HEK293 (cell line): Measurements from ENCODE around the gene NINJ1.

Experiments used
- CTCF ChIA-PET: fragments of 350-600 bp; formaldehyde crosslinking; extraction: SDS; loops from one replicate; lab custom pipeline; 2021; ENCODE audit warnings: antibody characterized with exemption; lab: Yijun Ruan, JAX
- POLR2A ChIA-PET: fragments of 300-600 bp; formaldehyde crosslinking; extraction: SDS; loops from one replicate; lab custom pipeline; 2020; ENCODE audit warnings: antibody characterized with exemption, inconsistent platforms; lab: Yijun Ruan, JAX
- H3K27ac ChIP-seq: fragments of 200-500 bp; sonication (Bioruptor generic); 2 replicates; pipeline ENCODE4 v1.5.1; 2014; ENCODE audit warnings: low read depth, low read length, control low read depth, inconsistent platforms; ENCODE audit errors: extremely low read depth
- H3K36me3 ChIP-seq, 2 experiments: fragments of 200-500 bp in 1 of 2; sonication (Bioruptor generic) in 1 of 2; 1 replicate in 1 of 2; 2 replicates in 1 of 2; pipeline ENCODE4 v1.5.1; 2014 to 2017; ENCODE audit warnings: inconsistent platforms in 2 of 2, low read length in 2 of 2; ENCODE audit not compliant: control insufficient read depth in 2 of 2, insufficient read depth in 1 of 2
- H3K4me1 ChIP-seq: fragments of 200-500 bp; sonication (Bioruptor generic); 2 replicates; pipeline ENCODE4 v1.5.1; 2014; ENCODE audit warnings: mild to moderate bottlenecking, low read length, inconsistent platforms; ENCODE audit not compliant: control insufficient read depth, insufficient read depth
- H3K4me3 ChIP-seq: 2 replicates; pipeline ENCODE4 v1.5.1; 2011; ENCODE audit warnings: low read depth, mild to moderate bottlenecking, control low read depth, low read length, moderate library complexity
- H3K9me3 ChIP-seq: fragments of 200-500 bp; sonication (Bioruptor generic); 2 replicates; pipeline ENCODE4 v1.5.1; 2014; ENCODE audit warnings: low read depth, low read length, inconsistent platforms; ENCODE audit not compliant: control insufficient read depth, insufficient read depth
- EGR2 ChIP-seq: fragments of 450-650 bp; formaldehyde crosslinking; IDR thresholded peaks from 2 replicates; pipeline ENCODE4 v1.5.1; 2016; ENCODE audit warnings: low read depth, missing biosample characterization, missing genetic modification characterization
- GLI4 ChIP-seq: fragments of 450-650 bp; formaldehyde crosslinking; IDR thresholded peaks from 2 replicates; pipeline ENCODE4 v1.5.1; 2016; ENCODE audit warnings: missing biosample characterization, missing genetic modification characterization
- OVOL3 ChIP-seq: fragments of 450-650 bp; formaldehyde crosslinking; IDR thresholded peaks from 2 replicates; pipeline ENCODE4 v1.5.1; 2016; ENCODE audit warnings: missing biosample characterization, missing genetic modification characterization
- SP3 ChIP-seq: fragments of 450-650 bp; formaldehyde crosslinking; IDR thresholded peaks from 2 replicates; pipeline ENCODE4 v1.5.1; 2016; ENCODE audit warnings: missing biosample characterization, missing genetic modification characterization
- WT1 ChIP-seq: fragments of 450-650 bp; formaldehyde crosslinking; IDR thresholded peaks from 2 replicates; pipeline ENCODE4 v1.5.1; 2016; ENCODE audit warnings: missing biosample characterization, missing genetic modification characterization
- ZFP3 ChIP-seq: fragments of 450-650 bp; formaldehyde crosslinking; IDR thresholded peaks from 2 replicates; pipeline ENCODE4 v1.5.1; 2016; ENCODE audit warnings: low read depth, missing biosample characterization, missing genetic modification characterization
- ZFP69B ChIP-seq: fragments of 450-650 bp; formaldehyde crosslinking; IDR thresholded peaks from 2 replicates; pipeline ENCODE4 v1.5.1; 2016; ENCODE audit warnings: missing biosample characterization, missing genetic modification characterization
- ZNF510 ChIP-seq: fragments of 450-650 bp; formaldehyde crosslinking; IDR thresholded peaks from 2 replicates; pipeline ENCODE4 v1.5.1; 2018; ENCODE audit warnings: mild to moderate bottlenecking, missing genetic modification characterization, missing biosample characterization; ENCODE audit not compliant: insufficient replicate concordance
- ZNF624 ChIP-seq: fragments of 450-650 bp; formaldehyde crosslinking; IDR thresholded peaks from 2 replicates; pipeline ENCODE4 v1.5.1; 2017; ENCODE audit warnings: missing biosample characterization, missing genetic modification characterization
- ZNF677 ChIP-seq: fragments of 450-650 bp; IDR thresholded peaks from 2 replicates; pipeline ENCODE4 v1.5.0; 2018; ENCODE audit warnings: missing biosample characterization, mild to moderate bottlenecking, missing genetic modification characterization, moderate library complexity
- ZNF837 ChIP-seq: fragments of 450-650 bp; formaldehyde crosslinking; IDR thresholded peaks from 2 replicates; pipeline ENCODE4 v1.5.1; 2016; ENCODE audit warnings: missing biosample characterization, missing genetic modification characterization
- TF ChIP-seq, protein P1 (sequence below): fragments of 450-650 bp; formaldehyde crosslinking; IDR thresholded peaks from 2 replicates; pipeline ENCODE4 v1.5.0; 2017; ENCODE audit warnings: missing biosample characterization, missing genetic modification characterization, borderline replicate concordance
- TF ChIP-seq, protein P2 (sequence below): fragments of 450-650 bp; formaldehyde crosslinking; IDR thresholded peaks from 2 replicates; pipeline ENCODE4 v1.5.1; 2017; ENCODE audit warnings: missing biosample characterization, missing genetic modification characterization
- TF ChIP-seq, protein P3 (sequence below): fragments of 450-650 bp; formaldehyde crosslinking; IDR thresholded peaks from 2 replicates; pipeline ENCODE4 v1.5.1; 2016; ENCODE audit warnings: missing biosample characterization, missing genetic modification characterization
- TF ChIP-seq, protein P4 (sequence below): fragments of 450-650 bp; formaldehyde crosslinking; IDR thresholded peaks from 2 replicates; pipeline ENCODE4 v1.5.1; 2016; ENCODE audit warnings: missing biosample characterization, missing genetic modification characterization
- TF ChIP-seq, protein P5 (sequence below): fragments of 450-650 bp; formaldehyde crosslinking; conservative IDR thresholded peaks from 2 replicates; pipeline ENCODE4 v1.5.1; 2016; ENCODE audit warnings: low read depth, missing biosample characterization, missing genetic modification characterization
- TF ChIP-seq, protein P6 (sequence below): fragments of 450-650 bp; formaldehyde crosslinking; IDR thresholded peaks from 2 replicates; pipeline ENCODE4 v1.5.1; 2016; ENCODE audit warnings: missing biosample characterization, missing genetic modification characterization
- TF ChIP-seq, protein P7 (sequence below): fragments of 450-650 bp; formaldehyde crosslinking; IDR thresholded peaks from 2 replicates; pipeline ENCODE4 v1.5.1; 2016; ENCODE audit warnings: missing biosample characterization, missing genetic modification characterization

The NINJ1 gene

DNA sequence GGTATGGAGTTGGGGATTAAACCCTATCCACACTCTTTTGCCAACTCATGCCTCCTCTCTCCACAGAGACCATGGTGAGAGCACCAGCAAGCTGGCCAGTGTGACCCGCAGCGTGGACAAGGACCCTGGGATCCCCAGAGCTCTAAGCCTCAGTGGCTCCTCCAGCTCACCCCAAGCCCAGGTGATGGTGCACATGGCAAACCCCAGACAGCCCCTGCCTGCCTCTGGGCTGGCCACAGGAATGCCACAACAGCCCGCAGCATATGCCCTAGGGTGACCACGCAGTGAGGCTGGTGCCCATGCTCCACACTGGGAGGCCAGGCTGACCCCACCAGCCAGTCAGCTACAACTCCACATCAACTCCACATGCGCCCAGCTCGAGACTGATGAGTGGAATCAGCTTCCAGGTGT is 49.6 kb downstream of the NINJ1 start:
- Histone ChIP-seq H3K9me3 (no peaks in the 10 kb centered on the region), H3K4me1 (no peaks in the 10 kb centered on the region), H3K36me3 (no peaks in the 10 kb centered on the region), H3K4me3 (no peak overlapping the region), H3K27ac (no peak overlapping the region)
- ChIA-PET CTCF (no interaction called here), POLR2A (no interaction called here)
- TF ChIP-seq SP3 (tag by site-specific recombination) (no peak), GLI4 (tag by site-specific recombination) (no peak), ZNF510 (tag by site-specific recombination) (no peak), ZNF677 (tag by site-specific recombination) (no peak), EGR2 (tag by site-specific recombination) (no peak), ZNF624 (tag by site-specific recombination) (no peak), WT1 (tag by site-specific recombination) (no peak), OVOL3 (tag by site-specific recombination) (no peak), ZFP3 (tag by site-specific recombination) (no peak), ZNF837 (tag by site-specific recombination) (no peak), ZFP69B (tag by site-specific recombination) (no peak)
- TF ChIP-seq, protein P1, sequence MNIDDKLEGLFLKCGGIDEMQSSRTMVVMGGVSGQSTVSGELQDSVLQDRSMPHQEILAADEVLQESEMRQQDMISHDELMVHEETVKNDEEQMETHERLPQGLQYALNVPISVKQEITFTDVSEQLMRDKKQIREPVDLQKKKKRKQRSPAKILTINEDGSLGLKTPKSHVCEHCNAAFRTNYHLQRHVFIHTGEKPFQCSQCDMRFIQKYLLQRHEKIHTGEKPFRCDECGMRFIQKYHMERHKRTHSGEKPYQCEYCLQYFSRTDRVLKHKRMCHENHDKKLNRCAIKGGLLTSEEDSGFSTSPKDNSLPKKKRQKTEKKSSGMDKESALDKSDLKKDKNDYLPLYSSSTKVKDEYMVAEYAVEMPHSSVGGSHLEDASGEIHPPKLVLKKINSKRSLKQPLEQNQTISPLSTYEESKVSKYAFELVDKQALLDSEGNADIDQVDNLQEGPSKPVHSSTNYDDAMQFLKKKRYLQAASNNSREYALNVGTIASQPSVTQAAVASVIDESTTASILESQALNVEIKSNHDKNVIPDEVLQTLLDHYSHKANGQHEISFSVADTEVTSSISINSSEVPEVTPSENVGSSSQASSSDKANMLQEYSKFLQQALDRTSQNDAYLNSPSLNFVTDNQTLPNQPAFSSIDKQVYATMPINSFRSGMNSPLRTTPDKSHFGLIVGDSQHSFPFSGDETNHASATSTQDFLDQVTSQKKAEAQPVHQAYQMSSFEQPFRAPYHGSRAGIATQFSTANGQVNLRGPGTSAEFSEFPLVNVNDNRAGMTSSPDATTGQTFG (tag by site-specific recombination), result no peak
- TF ChIP-seq, protein P2, sequence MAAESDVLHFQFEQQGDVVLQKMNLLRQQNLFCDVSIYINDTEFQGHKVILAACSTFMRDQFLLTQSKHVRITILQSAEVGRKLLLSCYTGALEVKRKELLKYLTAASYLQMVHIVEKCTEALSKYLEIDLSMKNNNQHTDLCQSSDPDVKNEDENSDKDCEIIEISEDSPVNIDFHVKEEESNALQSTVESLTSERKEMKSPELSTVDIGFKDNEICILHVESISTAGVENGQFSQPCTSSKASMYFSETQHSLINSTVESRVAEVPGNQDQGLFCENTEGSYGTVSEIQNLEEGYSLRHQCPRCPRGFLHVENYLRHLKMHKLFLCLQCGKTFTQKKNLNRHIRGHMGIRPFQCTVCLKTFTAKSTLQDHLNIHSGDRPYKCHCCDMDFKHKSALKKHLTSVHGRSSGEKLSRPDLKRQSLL (tag by site-specific recombination), result no peak
- TF ChIP-seq, protein P3, sequence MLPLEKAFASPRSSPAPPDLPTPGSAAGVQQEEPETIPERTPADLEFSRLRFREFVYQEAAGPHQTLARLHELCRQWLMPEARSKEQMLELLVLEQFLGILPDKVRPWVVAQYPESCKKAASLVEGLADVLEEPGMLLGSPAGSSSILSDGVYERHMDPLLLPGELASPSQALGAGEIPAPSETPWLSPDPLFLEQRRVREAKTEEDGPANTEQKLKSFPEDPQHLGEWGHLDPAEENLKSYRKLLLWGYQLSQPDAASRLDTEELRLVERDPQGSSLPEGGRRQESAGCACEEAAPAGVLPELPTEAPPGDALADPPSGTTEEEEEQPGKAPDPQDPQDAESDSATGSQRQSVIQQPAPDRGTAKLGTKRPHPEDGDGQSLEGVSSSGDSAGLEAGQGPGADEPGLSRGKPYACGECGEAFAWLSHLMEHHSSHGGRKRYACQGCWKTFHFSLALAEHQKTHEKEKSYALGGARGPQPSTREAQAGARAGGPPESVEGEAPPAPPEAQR, result no peak
- TF ChIP-seq, protein P4, sequence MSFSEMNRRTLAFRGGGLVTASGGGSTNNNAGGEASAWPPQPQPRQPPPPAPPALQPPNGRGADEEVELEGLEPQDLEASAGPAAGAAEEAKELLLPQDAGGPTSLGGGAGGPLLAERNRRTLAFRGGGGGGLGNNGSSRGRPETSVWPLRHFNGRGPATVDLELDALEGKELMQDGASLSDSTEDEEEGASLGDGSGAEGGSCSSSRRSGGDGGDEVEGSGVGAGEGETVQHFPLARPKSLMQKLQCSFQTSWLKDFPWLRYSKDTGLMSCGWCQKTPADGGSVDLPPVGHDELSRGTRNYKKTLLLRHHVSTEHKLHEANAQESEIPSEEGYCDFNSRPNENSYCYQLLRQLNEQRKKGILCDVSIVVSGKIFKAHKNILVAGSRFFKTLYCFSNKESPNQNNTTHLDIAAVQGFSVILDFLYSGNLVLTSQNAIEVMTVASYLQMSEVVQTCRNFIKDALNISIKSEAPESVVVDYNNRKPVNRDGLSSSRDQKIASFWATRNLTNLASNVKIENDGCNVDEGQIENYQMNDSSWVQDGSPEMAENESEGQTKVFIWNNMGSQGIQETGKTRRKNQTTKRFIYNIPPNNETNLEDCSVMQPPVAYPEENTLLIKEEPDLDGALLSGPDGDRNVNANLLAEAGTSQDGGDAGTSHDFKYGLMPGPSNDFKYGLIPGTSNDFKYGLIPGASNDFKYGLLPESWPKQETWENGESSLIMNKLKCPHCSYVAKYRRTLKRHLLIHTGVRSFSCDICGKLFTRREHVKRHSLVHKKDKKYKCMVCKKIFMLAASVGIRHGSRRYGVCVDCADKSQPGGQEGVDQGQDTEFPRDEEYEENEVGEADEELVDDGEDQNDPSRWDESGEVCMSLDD, result no peak
- TF ChIP-seq, protein P5, sequence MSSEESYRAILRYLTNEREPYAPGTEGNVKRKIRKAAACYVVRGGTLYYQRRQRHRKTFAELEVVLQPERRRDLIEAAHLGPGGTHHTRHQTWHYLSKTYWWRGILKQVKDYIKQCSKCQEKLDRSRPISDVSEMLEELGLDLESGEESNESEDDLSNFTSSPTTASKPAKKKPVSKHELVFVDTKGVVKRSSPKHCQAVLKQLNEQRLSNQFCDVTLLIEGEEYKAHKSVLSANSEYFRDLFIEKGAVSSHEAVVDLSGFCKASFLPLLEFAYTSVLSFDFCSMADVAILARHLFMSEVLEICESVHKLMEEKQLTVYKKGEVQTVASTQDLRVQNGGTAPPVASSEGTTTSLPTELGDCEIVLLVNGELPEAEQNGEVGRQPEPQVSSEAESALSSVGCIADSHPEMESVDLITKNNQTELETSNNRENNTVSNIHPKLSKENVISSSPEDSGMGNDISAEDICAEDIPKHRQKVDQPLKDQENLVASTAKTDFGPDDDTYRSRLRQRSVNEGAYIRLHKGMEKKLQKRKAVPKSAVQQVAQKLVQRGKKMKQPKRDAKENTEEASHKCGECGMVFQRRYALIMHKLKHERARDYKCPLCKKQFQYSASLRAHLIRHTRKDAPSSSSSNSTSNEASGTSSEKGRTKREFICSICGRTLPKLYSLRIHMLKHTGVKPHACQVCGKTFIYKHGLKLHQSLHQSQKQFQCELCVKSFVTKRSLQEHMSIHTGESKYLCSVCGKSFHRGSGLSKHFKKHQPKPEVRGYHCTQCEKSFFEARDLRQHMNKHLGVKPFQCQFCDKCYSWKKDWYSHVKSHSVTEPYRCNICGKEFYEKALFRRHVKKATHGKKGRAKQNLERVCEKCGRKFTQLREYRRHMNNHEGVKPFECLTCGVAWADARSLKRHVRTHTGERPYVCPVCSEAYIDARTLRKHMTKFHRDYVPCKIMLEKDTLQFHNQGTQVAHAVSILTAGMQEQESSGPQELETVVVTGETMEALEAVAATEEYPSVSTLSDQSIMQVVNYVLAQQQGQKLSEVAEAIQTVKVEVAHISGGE (tag by site-specific recombination), result no peak
- TF ChIP-seq, protein P6, sequence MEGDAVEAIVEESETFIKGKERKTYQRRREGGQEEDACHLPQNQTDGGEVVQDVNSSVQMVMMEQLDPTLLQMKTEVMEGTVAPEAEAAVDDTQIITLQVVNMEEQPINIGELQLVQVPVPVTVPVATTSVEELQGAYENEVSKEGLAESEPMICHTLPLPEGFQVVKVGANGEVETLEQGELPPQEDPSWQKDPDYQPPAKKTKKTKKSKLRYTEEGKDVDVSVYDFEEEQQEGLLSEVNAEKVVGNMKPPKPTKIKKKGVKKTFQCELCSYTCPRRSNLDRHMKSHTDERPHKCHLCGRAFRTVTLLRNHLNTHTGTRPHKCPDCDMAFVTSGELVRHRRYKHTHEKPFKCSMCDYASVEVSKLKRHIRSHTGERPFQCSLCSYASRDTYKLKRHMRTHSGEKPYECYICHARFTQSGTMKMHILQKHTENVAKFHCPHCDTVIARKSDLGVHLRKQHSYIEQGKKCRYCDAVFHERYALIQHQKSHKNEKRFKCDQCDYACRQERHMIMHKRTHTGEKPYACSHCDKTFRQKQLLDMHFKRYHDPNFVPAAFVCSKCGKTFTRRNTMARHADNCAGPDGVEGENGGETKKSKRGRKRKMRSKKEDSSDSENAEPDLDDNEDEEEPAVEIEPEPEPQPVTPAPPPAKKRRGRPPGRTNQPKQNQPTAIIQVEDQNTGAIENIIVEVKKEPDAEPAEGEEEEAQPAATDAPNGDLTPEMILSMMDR (tag by site-specific recombination), result no peak
- TF ChIP-seq, protein P7, sequence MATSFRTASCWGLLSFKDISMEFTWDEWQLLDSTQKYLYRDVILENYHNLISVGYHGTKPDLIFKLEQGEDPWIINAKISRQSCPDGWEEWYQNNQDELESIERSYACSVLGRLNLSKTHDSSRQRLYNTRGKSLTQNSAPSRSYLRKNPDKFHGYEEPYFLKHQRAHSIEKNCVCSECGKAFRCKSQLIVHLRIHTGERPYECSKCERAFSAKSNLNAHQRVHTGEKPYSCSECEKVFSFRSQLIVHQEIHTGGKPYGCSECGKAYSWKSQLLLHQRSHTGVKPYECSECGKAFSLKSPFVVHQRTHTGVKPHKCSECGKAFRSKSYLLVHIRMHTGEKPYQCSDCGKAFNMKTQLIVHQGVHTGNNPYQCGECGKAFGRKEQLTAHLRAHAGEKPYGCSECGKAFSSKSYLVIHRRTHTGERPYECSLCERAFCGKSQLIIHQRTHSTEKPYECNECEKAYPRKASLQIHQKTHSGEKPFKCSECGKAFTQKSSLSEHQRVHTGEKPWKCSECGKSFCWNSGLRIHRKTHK, result no peak
